Psoas muscle (tissue), 8 donors: ENCODE measurements around the gene TLE1. TPM values are rescaled to one million over a fixed set of nuclear protein-coding genes. Genes with fewer than 3 reads are reported as not detected.

Experiments used
- ATAC-seq, 4 donors: fragments of 200-7000 bp; cut with Tn5 transposase; one replicate each; pipeline ENCODE4 v1.9.1; 2020; ENCODE audit warnings: moderate library complexity in 3 of 4, mild to moderate bottlenecking in 2 of 4
- DNase-seq, 2 donors: peaks; one replicate each; pipeline ENCODE4 v3.0.0-alpha.2; 2020
- H3K27ac ChIP-seq: fragments of 200-600 bp; one replicate; pipeline ENCODE4 v1.8.0; 2022
- H3K27me3 ChIP-seq, 3 donors: fragments of 200-600 bp in 1 of 3; one replicate each; pipeline versions ENCODE4 v1.6.1 to v1.8.0; 2013 to 2022; ENCODE audit warnings: low read length in 2 of 3, mild to moderate bottlenecking in 2 of 3, moderate library complexity in 1 of 3; ENCODE audit not compliant: insufficient read depth in 3 of 3
- H3K36me3 ChIP-seq, 2 donors: fragments of 200-600 bp in 1 of 2; one replicate each; pipeline versions ENCODE4 v1.6.1 to v1.8.0; 2013 to 2022; ENCODE audit warnings: low read depth in 1 of 2, mild to moderate bottlenecking in 1 of 2, moderate library complexity in 1 of 2; ENCODE audit not compliant: insufficient read depth in 1 of 2
- H3K4me1 ChIP-seq: fragments of 200-600 bp; one replicate; pipeline ENCODE4 v1.8.0; 2022
- H3K4me3 ChIP-seq: fragments of 200-600 bp; one replicate; pipeline ENCODE4 v1.8.0; 2022; ENCODE audit warnings: mild to moderate bottlenecking
- H3K9me3 ChIP-seq: fragments of 200-600 bp; one replicate; pipeline ENCODE4 v1.8.0; 2022
- WGBS, 3 donors: extraction: QIAGEN DNeasy Blood & Tissue Kit; methylation state at CpG; one replicate each; pipeline versions ENCODE4 v1.1.6 to v1.1.7; 2013; 5-methylcytosine and 5-hydroxymethylcytosine counted together
- intact Hi-C, 2 donors: fragments of 100-400 bp; cut with DNase I; formaldehyde crosslinking; loops; one replicate each; pipeline versions ENCODE4 v1.11.0 to v1.14.2; 2022
- polyA plus RNA-seq, 3 donors: library from polyadenylated mRNA; stranded (reverse); fragments of 200-250 nt; gene quantifications; one replicate each; pipeline ENCODE4 v1.2.3, GENCODE V29; 2013
- total RNA-seq, 4 donors: library from RNA; stranded (reverse); fragmentation: NEBNext Ultra II Directional in 2 of 4; extraction: Animal tissue kit (Norgen Biotek cat#: 25700) in 2 of 4; gene quantifications; one replicate each; pipeline versions ENCODE4 v1.2.1 to v1.2.4, GENCODE V29; 2021 to 2023
- TF ChIP-seq, protein P1 (sequence below): fragments of 200-600 bp; IDR thresholded peaks from one replicate; pipeline ENCODE4 v1.8.0; 2022; ENCODE audit warnings: antibody characterized with exemption
- donor health status: healthy with polysubstance abuse.
- donor health status: DM: no; HTN: no; CAD: no; lungs with moderate emphysema.
- donor health status: Bipolar disorder and iron deficiency.
- donor health status: healthy.
- donor health status: DM: yes; HTN: yes; CAD: no.
- donor health status: DM: no; HTN: no; CAD: no.
- donor health status: DM: no; HTN: no; CAD: no.
- donor health status: DM: yes; HTN: yes; CAD: no.

TLE1 gene
- total and polyA plus RNA-seq, 7 donors, result 14.6 to 46.7 (median 34.9) TPM

DNA sequence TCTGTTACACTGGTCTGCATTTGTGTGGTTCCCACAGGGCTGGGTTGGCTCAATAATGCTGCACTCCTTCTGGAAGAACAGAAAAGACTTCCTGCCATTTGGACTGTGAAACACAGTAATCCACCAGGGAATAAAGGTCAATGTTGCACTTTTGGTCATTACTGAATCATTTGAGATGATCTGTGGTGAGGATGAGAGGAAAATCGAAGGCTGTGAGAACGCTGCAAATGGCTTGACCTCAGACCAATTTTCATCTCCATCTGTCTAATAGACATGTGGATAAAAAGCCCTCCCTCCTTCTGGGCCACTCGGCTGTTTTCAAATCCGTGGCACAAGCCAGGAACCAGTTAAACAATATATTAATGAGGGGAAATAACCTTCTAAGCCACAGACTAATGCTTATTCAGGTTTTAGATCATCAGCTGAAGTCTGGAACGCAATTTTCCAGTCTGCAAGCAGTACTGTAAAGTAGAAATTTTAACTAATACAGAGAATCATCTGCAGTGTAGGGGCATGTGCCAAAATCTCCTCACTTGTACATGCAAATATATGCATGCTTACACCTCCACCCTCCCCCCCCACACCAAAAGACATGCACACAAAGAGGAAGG is 20.2 kb downstream of the TLE1 start:
- ATAC-seq (peak in 1 of 4 donors; percentile 41), DNase-seq (no peak)
- H3K36me3 ChIP-seq, result no peaks in the 10 kb centered on the region
- intact Hi-C loops, result no loop called here
- no peaks in the 10 kb centered on the region for H3K9me3 ChIP-seq
- H3K4me1 ChIP-seq, result peaks cover 76% of the 10 kb centered on the region
- H3K27me3 ChIP-seq, result no peaks in the 10 kb centered on the region
- H3K4me3 ChIP-seq, result peak overlapping the region; percentile 6
- 20 to 25% (median 21%) methylated on average over 5 of the region's 5 CpGs for WGBS, 3 donors
- TF ChIP-seq, protein P1, sequence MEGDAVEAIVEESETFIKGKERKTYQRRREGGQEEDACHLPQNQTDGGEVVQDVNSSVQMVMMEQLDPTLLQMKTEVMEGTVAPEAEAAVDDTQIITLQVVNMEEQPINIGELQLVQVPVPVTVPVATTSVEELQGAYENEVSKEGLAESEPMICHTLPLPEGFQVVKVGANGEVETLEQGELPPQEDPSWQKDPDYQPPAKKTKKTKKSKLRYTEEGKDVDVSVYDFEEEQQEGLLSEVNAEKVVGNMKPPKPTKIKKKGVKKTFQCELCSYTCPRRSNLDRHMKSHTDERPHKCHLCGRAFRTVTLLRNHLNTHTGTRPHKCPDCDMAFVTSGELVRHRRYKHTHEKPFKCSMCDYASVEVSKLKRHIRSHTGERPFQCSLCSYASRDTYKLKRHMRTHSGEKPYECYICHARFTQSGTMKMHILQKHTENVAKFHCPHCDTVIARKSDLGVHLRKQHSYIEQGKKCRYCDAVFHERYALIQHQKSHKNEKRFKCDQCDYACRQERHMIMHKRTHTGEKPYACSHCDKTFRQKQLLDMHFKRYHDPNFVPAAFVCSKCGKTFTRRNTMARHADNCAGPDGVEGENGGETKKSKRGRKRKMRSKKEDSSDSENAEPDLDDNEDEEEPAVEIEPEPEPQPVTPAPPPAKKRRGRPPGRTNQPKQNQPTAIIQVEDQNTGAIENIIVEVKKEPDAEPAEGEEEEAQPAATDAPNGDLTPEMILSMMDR, result no peak
- H3K27ac ChIP-seq, result peak overlapping the region; percentile 42

DNA sequence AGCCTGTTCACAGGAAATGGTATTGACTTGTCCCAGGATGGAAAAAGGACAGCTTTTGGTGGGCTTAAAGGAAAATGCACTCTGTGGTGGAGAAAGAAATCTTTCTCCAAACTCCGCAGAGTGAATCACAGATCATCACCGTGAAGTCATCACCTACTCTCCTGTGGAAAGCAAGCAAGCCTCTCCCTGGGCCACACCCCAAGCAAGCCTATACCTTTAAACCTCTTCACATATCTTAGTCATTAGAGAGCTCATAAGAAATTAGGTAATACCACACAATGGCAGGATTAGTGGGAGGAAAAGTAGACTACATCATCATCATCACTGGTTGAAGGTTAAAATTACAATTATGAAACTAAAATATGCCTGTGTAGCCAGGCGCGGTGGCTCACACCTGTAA is 23.2 kb downstream of the TLE1 start:
- DNase-seq (no peak), ATAC-seq (peak in 2 of 4 donors; percentile 42)

DNA sequence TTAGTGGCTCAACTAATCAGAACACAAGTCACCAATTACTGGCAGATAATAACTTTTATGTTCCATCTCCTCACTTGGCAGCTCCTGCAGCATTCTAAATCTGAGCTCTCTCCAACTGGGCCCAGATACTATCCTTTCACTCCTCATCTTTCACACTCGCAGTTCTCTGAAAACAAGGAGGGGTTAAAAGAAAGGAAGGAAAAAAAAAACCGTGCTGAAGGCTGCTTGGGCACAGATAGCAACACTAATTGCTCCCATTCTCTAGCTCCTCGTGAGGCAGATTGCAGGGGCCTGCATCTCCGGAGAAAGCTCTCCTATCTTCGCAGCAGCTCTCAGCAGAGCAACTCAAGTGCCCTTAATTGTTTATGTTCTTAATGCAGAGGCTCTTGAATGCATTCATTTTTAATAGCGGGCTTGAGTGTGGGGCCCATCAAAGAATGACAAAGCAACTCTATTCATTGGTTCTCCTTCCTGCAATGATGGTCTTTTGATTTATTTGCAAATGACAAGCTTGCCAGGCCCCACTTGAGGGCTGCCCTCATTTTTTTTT is 23.9 kb downstream of the TLE1 start:
- Histone ChIP-seq H3K36me3 (no peaks in the 10 kb centered on the region), H3K4me3 (peak overlapping the region; percentile 23), H3K4me1 (peaks cover 65% of the 10 kb centered on the region), H3K27ac (peak overlapping the region; percentile 53), H3K27me3 (no peaks in the 10 kb centered on the region), H3K9me3 (no peaks in the 10 kb centered on the region)
- 25 to 40% (median 28%) methylated on average over 6 of the region's 6 CpGs for WGBS, 3 donors
- DNase-seq (no peak), ATAC-seq (peak in 2 of 4 donors; percentile 21 to 23)
- intact Hi-C loops, result no loop called here
- TF ChIP-seq, protein P1, result no peak

More for the DNA sequence above, 23.2 kb downstream of the TLE1 start:
- H3K4me1 ChIP-seq, result peaks cover 70% of the 10 kb centered on the region
- H3K4me3 ChIP-seq, result no peak overlapping the region
- H3K27ac ChIP-seq, result no peak overlapping the region
- no peaks in the 10 kb centered on the region for H3K36me3 ChIP-seq
- WGBS, 3 donors, result 88 to 97% (median 90%) methylated on average over 4 of the region's 4 CpGs
- TF ChIP-seq, protein P1, result no peak
- H3K9me3 ChIP-seq, result no peaks in the 10 kb centered on the region
- intact Hi-C loops, result no loop called here
- H3K27me3 ChIP-seq, result no peaks in the 10 kb centered on the region

DNA sequence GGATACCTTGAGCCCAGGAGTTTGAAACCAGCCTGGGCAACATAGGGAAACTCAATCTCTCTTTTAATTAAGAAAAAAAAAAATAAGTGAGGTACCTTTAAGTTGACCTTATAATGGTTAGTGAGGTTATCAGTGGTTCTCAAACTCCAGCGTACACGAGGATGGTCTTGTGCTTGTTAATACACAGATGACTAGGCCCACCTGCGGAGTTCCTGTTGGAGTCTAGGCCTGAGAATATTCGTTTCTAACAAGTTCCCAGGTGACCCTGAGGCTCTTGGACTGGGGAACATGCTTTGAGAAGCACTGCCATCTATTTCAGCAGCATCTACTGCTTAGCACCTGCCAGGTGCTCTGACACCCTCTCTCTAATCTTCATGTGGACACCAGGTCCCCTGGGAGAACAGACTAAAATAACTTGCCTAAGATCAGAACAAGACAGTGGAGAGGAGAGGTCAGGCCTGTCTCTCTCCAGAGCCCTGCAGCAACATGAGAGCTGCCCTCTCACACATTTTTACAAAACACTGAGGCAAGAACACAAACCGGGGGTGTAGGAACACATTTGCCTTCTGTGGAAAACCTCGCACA is 24.6 kb downstream of the TLE1 start:
- intact Hi-C loops, result loop anchor here in 1 of 2 donors (5.0 kb wide), 1 partner anchor 47 kb away; no protein-coding TSS in a partner anchor
- no peaks in the 10 kb centered on the region for H3K9me3 ChIP-seq
- peak overlapping the region; percentile 23 for H3K4me3 ChIP-seq
- peaks cover 59% of the 10 kb centered on the region for H3K4me1 ChIP-seq
- no peaks in the 10 kb centered on the region for H3K36me3 ChIP-seq
- TF ChIP-seq, protein P1, result no peak
- peak overlapping the region; percentile 53 for H3K27ac ChIP-seq
- ATAC-seq (peak; percentile 47 to 80 (median 68)), DNase-seq (no peak)
- WGBS, 3 donors, result 40 to 61% (median 46%) methylated on average over 6 of the region's 6 CpGs
- no peaks in the 10 kb centered on the region for H3K27me3 ChIP-seq
